BLaER1 (cell line): ENCODE measurements around the gene PIK3R5.

Experiments used
- H3K27ac ChIP-seq: shearing (Covaris generic); formaldehyde crosslinking; 2 replicates; pipeline ENCODE4 v1.8.1; 2022
- H3K27me3 ChIP-seq: shearing (Covaris generic); formaldehyde crosslinking; 2 replicates; pipeline ENCODE4 v1.8.1; 2022
- H3K36me3 ChIP-seq: shearing (Covaris generic); formaldehyde crosslinking; 2 replicates; pipeline ENCODE4 v1.8.1; 2022
- H3K4me1 ChIP-seq: shearing (Covaris generic); formaldehyde crosslinking; 2 replicates; pipeline ENCODE4 v1.8.1; 2022
- H3K4me2 ChIP-seq: shearing (Covaris generic); formaldehyde crosslinking; 2 replicates; pipeline ENCODE4 v1.8.1; 2022
- H3K4me3 ChIP-seq: shearing (Covaris generic); formaldehyde crosslinking; 2 replicates; pipeline ENCODE4 v1.8.1; 2022
- H3K9ac ChIP-seq: shearing (Covaris generic); formaldehyde crosslinking; 2 replicates; pipeline ENCODE4 v1.8.1; 2022
- H3K9me3 ChIP-seq: shearing (Covaris generic); formaldehyde crosslinking; 2 replicates; pipeline ENCODE4 v1.8.1; 2022
- H4K20me1 ChIP-seq: shearing (Covaris generic); formaldehyde crosslinking; 2 replicates; pipeline ENCODE4 v1.8.1; 2022
- Cebpa-rat ChIP-seq: shearing (Covaris generic); IDR thresholded peaks from 2 replicates; pipeline ENCODE4 v1.8.1; 2022

PIK3R5 gene

GRCh38 chr17:8841844-8842243 lies 123.7 kb downstream of the PIK3R5 start:
- peaks cover 39% of the 10 kb centered on the region for H3K4me1 ChIP-seq
- H3K4me2 ChIP-seq, result peak overlapping the region; percentile 59
- no peak for TF ChIP-seq Cebpa-rat
- peaks cover 12% of the 10 kb centered on the region for H3K36me3 ChIP-seq
- no peaks in the 10 kb centered on the region for H3K27me3 ChIP-seq
- H4K20me1 ChIP-seq, result no peaks in the 10 kb centered on the region
- H3K27ac ChIP-seq, result no peak overlapping the region
- no peak overlapping the region for H3K4me3 ChIP-seq
- no peak overlapping the region for H3K9ac ChIP-seq
- H3K9me3 ChIP-seq, result peaks cover 11% of the 10 kb centered on the region

- no peaks in the 10 kb centered on the region for H3K9me3 ChIP-seq
- TF ChIP-seq Cebpa-rat, result no peak
- no peak overlapping the region for H3K4me2 ChIP-seq
- H3K27ac ChIP-seq, result no peak overlapping the region
- no peaks in the 10 kb centered on the region for H3K27me3 ChIP-seq
- peaks cover 34% of the 10 kb centered on the region for H3K4me1 ChIP-seq
- H3K36me3 ChIP-seq, result peaks cover 18% of the 10 kb centered on the region; the same call in 1 of the 2 replicates
- no peak overlapping the region for H3K9ac ChIP-seq
- no peaks in the 10 kb centered on the region for H4K20me1 ChIP-seq
- H3K4me3 ChIP-seq, result no peak overlapping the region
Observed at GRCh38 chr17:8839410-8839935, 126.0 kb downstream of the PIK3R5 start.

- no peak overlapping the region for H3K9ac ChIP-seq
Observed at GRCh38 chr17:8838551-8839095, 126.9 kb downstream of the PIK3R5 start.

GRCh38 chr17:8837563-8838075 lies 127.9 kb downstream of the PIK3R5 start:
- H3K4me3 ChIP-seq, result no peak overlapping the region
- no peaks in the 10 kb centered on the region for H3K9me3 ChIP-seq
- no peaks in the 10 kb centered on the region for H3K27me3 ChIP-seq
- H3K4me2 ChIP-seq, result no peak overlapping the region
- no peak overlapping the region for H3K27ac ChIP-seq
- H3K36me3 ChIP-seq, result peaks cover 18% of the 10 kb centered on the region; the same call in 1 of the 2 replicates
- no peak for TF ChIP-seq Cebpa-rat
- no peaks in the 10 kb centered on the region for H4K20me1 ChIP-seq
- peaks cover 16% of the 10 kb centered on the region for H3K4me1 ChIP-seq
- no peak overlapping the region for H3K9ac ChIP-seq

More at GRCh38 chr17:8838551-8839095, 126.9 kb downstream of the PIK3R5 start:
- Histone ChIP-seq H3K9me3 (no peaks in the 10 kb centered on the region), H4K20me1 (no peaks in the 10 kb centered on the region), H3K27me3 (no peaks in the 10 kb centered on the region), H3K4me3 (no peak overlapping the region), H3K4me1 (peaks cover 26% of the 10 kb centered on the region), H3K4me2 (no peak overlapping the region), H3K36me3 (peaks cover 18% of the 10 kb centered on the region; the same call in 1 of the 2 replicates), H3K27ac (no peak overlapping the region)
- no peak for TF ChIP-seq Cebpa-rat

GRCh38 chr17:8836821-8837562 lies 128.5 kb downstream of the PIK3R5 start:
- Histone ChIP-seq H3K9ac (no peak overlapping the region), H3K4me1 (peaks cover 9% of the 10 kb centered on the region), H4K20me1 (no peaks in the 10 kb centered on the region), H3K4me2 (no peak overlapping the region), H3K27me3 (no peaks in the 10 kb centered on the region), H3K9me3 (no peaks in the 10 kb centered on the region), H3K27ac (no peak overlapping the region), H3K4me3 (no peak overlapping the region), H3K36me3 (peaks cover 18% of the 10 kb centered on the region; the same call in 1 of the 2 replicates)
- TF ChIP-seq Cebpa-rat, result no peak

GRCh38 chr17:8835631-8836364 lies 129.7 kb downstream of the PIK3R5 start:
- no peak for TF ChIP-seq Cebpa-rat
- Histone ChIP-seq H3K9me3 (no peaks in the 10 kb centered on the region), H3K9ac (no peak overlapping the region), H3K4me2 (no peak overlapping the region), H3K4me1 (0 out of 2 replicates have a peak, but pooled peaks cover 5% of the 10 kb centered on the region), H3K27ac (no peak overlapping the region), H3K27me3 (no peaks in the 10 kb centered on the region), H3K36me3 (peaks cover 18% of the 10 kb centered on the region; the same call in 1 of the 2 replicates), H3K4me3 (no peak overlapping the region), H4K20me1 (no peaks in the 10 kb centered on the region)

GRCh38 chr17:8835106-8835505 lies 130.4 kb downstream of the PIK3R5 start:
- H3K4me1 ChIP-seq, result 0 out of 2 replicates have a peak, but pooled peaks cover 5% of the 10 kb centered on the region

GRCh38 chr17:8832711-8833352 lies 132.7 kb downstream of the PIK3R5 start:
- no peak overlapping the region for H3K4me3 ChIP-seq
- peaks cover 18% of the 10 kb centered on the region; the same call in 1 of the 2 replicates for H3K36me3 ChIP-seq
- no peaks in the 10 kb centered on the region for H3K9me3 ChIP-seq
- H3K4me2 ChIP-seq, result no peak overlapping the region
- no peaks in the 10 kb centered on the region for H3K27me3 ChIP-seq
- no peaks in the 10 kb centered on the region for H3K4me1 ChIP-seq
- no peaks in the 10 kb centered on the region for H4K20me1 ChIP-seq
- H3K9ac ChIP-seq, result no peak overlapping the region
- no peak overlapping the region for H3K27ac ChIP-seq
- TF ChIP-seq Cebpa-rat, result no peak

More at GRCh38 chr17:8835106-8835505, 130.4 kb downstream of the PIK3R5 start:
- H3K9me3 ChIP-seq, result no peaks in the 10 kb centered on the region
- H3K4me3 ChIP-seq, result no peak overlapping the region
- H3K36me3 ChIP-seq, result peaks cover 18% of the 10 kb centered on the region; the same call in 1 of the 2 replicates
- H3K27me3 ChIP-seq, result no peaks in the 10 kb centered on the region
- H3K4me2 ChIP-seq, result no peak overlapping the region
- no peak overlapping the region for H3K9ac ChIP-seq
- H4K20me1 ChIP-seq, result no peaks in the 10 kb centered on the region
- TF ChIP-seq Cebpa-rat, result no peak
- no peak overlapping the region for H3K27ac ChIP-seq

GRCh38 chr17:8831234-8831849 lies 134.2 kb downstream of the PIK3R5 start:
- no peak for TF ChIP-seq Cebpa-rat
- Histone ChIP-seq H3K4me1 (no peaks in the 10 kb centered on the region), H3K27ac (no peak overlapping the region), H3K36me3 (peaks cover 17% of the 10 kb centered on the region; the same call in 1 of the 2 replicates), H3K27me3 (no peaks in the 10 kb centered on the region), H4K20me1 (no peaks in the 10 kb centered on the region), H3K4me2 (no peak overlapping the region), H3K4me3 (no peak overlapping the region), H3K9ac (no peak overlapping the region), H3K9me3 (no peaks in the 10 kb centered on the region)
